ENCODE data around the gene PRDM4. TPM values are rescaled to one million over a fixed set of nuclear protein-coding genes. Genes with fewer than 3 reads are reported as not detected.

Gene PRDM4
- total and polyA plus RNA-seq, 2 donors (not counting 1 experiment from before 2014, with no cell fraction given) = 22.5 to 23.9 TPM

DNA sequence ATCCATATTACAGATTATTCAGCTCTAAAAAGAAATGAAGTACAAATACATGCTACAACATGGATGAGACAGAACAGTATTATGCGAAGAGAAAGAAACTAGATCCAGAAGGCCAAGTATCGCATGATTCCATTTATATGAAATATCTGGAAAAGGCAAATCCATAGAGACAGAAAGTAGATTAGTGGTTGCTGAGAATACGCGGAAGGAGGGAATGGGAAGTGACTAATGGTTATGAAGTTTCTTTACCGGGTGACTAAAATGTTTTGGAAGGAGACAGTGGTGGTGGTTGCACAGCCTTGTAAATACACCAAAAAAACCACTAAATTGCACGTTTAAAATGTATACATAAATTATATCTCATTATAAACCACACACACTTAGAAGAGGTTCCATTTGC, 12.5 kb downstream of the PRDM4 start:
- Histone ChIP-seq H3K4me3 (replicated peaks in 1 of 4; ENCODE audit: control extremely low read depth in 1 of 4, insufficient read depth in 1 of 4, low read depth in 3 of 4, low read length in 4 of 4) (peak overlapping the region in 1 of 4 experiments; percentile 25), H3K27me3 (ENCODE audit: control insufficient read depth, insufficient read depth, low read length) (no peaks in the 10 kb centered on the region), H3K27ac (ENCODE audit: insufficient read depth, low read length) (peak overlapping the region; percentile 62), H4K20me1 (ENCODE audit: control insufficient read depth, extremely low read depth, insufficient read depth, low read length) (no peaks in the 10 kb centered on the region), H3K36me3 (ENCODE audit: control insufficient read depth, insufficient read depth, low read length) (peaks cover 11% of the 10 kb centered on the region), H3K9ac (ENCODE audit: insufficient read depth, low read length) (no peak overlapping the region), H3K79me2 (ENCODE audit: control insufficient read depth, insufficient read depth, low read length) (peaks cover 24% of the 10 kb centered on the region), H3K4me1 (ENCODE audit: control insufficient read depth, extremely low read depth, insufficient read depth, low read length) (peaks cover 11% of the 10 kb centered on the region), H3K4me2 (ENCODE audit: extremely low read depth, insufficient read depth, low read length) (peak overlapping the region; percentile 63), H3K9me3 (ENCODE audit: control insufficient read depth, insufficient read depth, low read depth, low read length) (no peaks in the 10 kb centered on the region), H2AFZ (ENCODE audit: low read length) (no peak overlapping the region)
- TF ChIP-seq EZH2 (IDR thresholded peaks at IDR 0.05; ENCODE audit: low read length, missing control alignments) = no peak
- TF ChIP-seq, protein P1, sequence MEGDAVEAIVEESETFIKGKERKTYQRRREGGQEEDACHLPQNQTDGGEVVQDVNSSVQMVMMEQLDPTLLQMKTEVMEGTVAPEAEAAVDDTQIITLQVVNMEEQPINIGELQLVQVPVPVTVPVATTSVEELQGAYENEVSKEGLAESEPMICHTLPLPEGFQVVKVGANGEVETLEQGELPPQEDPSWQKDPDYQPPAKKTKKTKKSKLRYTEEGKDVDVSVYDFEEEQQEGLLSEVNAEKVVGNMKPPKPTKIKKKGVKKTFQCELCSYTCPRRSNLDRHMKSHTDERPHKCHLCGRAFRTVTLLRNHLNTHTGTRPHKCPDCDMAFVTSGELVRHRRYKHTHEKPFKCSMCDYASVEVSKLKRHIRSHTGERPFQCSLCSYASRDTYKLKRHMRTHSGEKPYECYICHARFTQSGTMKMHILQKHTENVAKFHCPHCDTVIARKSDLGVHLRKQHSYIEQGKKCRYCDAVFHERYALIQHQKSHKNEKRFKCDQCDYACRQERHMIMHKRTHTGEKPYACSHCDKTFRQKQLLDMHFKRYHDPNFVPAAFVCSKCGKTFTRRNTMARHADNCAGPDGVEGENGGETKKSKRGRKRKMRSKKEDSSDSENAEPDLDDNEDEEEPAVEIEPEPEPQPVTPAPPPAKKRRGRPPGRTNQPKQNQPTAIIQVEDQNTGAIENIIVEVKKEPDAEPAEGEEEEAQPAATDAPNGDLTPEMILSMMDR (conservative IDR thresholded peaks at IDR 0.05 in 1 of 2, IDR thresholded peaks at IDR 0.05 in 1 of 2; ENCODE audit: low read depth in 1 of 2, low read length in 2 of 2) = no peak
- DNase-seq (ENCODE audit: low read depth in 2 of 2) = peak; percentile 66 to 78

DNA sequence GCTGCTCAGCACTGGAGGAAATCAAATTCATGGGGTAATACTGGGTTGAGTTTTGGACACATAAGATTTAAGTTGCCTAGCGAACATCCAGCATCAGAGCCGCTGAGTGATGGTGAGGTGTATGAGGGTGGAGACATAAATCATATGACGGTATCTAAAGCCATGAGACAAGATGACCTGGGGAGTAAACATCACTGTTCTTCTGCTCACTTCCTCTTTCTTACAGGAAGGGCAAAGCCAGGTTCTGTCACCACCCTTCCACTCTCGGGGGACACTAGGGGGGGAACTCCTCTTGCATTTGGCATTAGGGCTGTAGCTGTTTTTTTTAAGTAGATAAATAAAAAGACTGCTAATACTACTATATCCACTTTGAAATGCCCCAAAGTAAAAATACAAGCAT, 24.0 kb downstream of the PRDM4 start:
- Histone ChIP-seq H3K4me1 (ENCODE audit: control insufficient read depth, extremely low read depth, insufficient read depth, low read length) (no peaks in the 10 kb centered on the region), H3K36me3 (ENCODE audit: control insufficient read depth, insufficient read depth, low read length) (peaks cover 28% of the 10 kb centered on the region), H3K27me3 (ENCODE audit: control insufficient read depth, insufficient read depth, low read length) (no peaks in the 10 kb centered on the region), H3K9me3 (ENCODE audit: control insufficient read depth, insufficient read depth, low read depth, low read length) (no peaks in the 10 kb centered on the region), H3K9ac (ENCODE audit: insufficient read depth, low read length) (no peak overlapping the region), H3K4me3 (replicated peaks in 1 of 4; ENCODE audit: control extremely low read depth in 1 of 4, insufficient read depth in 1 of 4, low read depth in 3 of 4, low read length in 4 of 4) (no peak overlapping the region), H3K4me2 (ENCODE audit: extremely low read depth, insufficient read depth, low read length) (no peak overlapping the region), H3K27ac (ENCODE audit: insufficient read depth, low read length) (no peak overlapping the region), H4K20me1 (ENCODE audit: control insufficient read depth, extremely low read depth, insufficient read depth, low read length) (no peaks in the 10 kb centered on the region), H2AFZ (ENCODE audit: low read length) (no peak overlapping the region), H3K79me2 (ENCODE audit: control insufficient read depth, insufficient read depth, low read length) (no peaks in the 10 kb centered on the region)
- DNase-seq (ENCODE audit: low read depth in 2 of 2) = no peak
- TF ChIP-seq, protein P1 (conservative IDR thresholded peaks at IDR 0.05 in 1 of 2, IDR thresholded peaks at IDR 0.05 in 1 of 2; ENCODE audit: low read depth in 1 of 2, low read length in 2 of 2) = no peak
- no peak for TF ChIP-seq EZH2 (IDR thresholded peaks at IDR 0.05; ENCODE audit: low read length, missing control alignments)

DNA sequence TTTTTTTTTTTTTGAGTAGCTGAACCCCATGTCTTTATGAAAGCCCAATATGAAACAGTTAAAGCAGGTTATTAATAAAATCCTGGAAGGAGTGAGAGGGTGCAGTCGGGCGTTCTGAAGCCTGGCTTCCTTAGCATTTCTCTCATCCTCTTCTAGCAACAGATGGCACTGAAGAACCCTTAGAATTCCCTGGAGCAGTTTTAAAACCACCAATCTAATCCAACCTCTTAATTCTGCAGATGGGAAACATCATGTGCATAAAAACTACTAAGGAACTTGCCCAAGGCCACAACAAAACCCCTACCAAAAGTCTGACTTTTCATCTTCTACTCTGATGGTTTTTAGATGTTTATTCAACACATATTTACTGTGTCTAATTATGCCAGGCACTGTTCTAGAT, 25.2 kb downstream of the PRDM4 start:
- Histone ChIP-seq H2AFZ (ENCODE audit: low read length) (no peak overlapping the region), H3K9ac (ENCODE audit: insufficient read depth, low read length) (no peak overlapping the region), H3K27ac (ENCODE audit: insufficient read depth, low read length) (no peak overlapping the region), H3K9me3 (ENCODE audit: control insufficient read depth, insufficient read depth, low read depth, low read length) (no peaks in the 10 kb centered on the region), H4K20me1 (ENCODE audit: control insufficient read depth, extremely low read depth, insufficient read depth, low read length) (no peaks in the 10 kb centered on the region), H3K4me2 (ENCODE audit: extremely low read depth, insufficient read depth, low read length) (no peak overlapping the region), H3K36me3 (ENCODE audit: control insufficient read depth, insufficient read depth, low read length) (peaks cover 20% of the 10 kb centered on the region), H3K27me3 (ENCODE audit: control insufficient read depth, insufficient read depth, low read length) (no peaks in the 10 kb centered on the region), H3K79me2 (ENCODE audit: control insufficient read depth, insufficient read depth, low read length) (no peaks in the 10 kb centered on the region), H3K4me3 (replicated peaks in 1 of 4; ENCODE audit: control extremely low read depth in 1 of 4, insufficient read depth in 1 of 4, low read depth in 3 of 4, low read length in 4 of 4) (no peak overlapping the region), H3K4me1 (ENCODE audit: control insufficient read depth, extremely low read depth, insufficient read depth, low read length) (no peaks in the 10 kb centered on the region)
- no peak for TF ChIP-seq EZH2 (IDR thresholded peaks at IDR 0.05; ENCODE audit: low read length, missing control alignments)
- TF ChIP-seq, protein P1 (conservative IDR thresholded peaks at IDR 0.05 in 1 of 2, IDR thresholded peaks at IDR 0.05 in 1 of 2; ENCODE audit: low read depth in 1 of 2, low read length in 2 of 2) = no peak
- DNase-seq (ENCODE audit: low read depth in 2 of 2) = no peak

Data from fibroblast of lung (primary cell).